ENCODE data around the gene SLC9A8. TPM values are rescaled to one million over a fixed set of nuclear protein-coding genes. Genes with fewer than 3 reads are reported as not detected.
"Not testable (repeated sequence)": the region's sequence is repeated elsewhere in the genome, so short reads cannot be mapped to it uniquely, and the experiment has no call there.

Gene SLC9A8
- total RNA-seq, 1 donor from 2014 or later, result 5.2 TPM

DNA sequence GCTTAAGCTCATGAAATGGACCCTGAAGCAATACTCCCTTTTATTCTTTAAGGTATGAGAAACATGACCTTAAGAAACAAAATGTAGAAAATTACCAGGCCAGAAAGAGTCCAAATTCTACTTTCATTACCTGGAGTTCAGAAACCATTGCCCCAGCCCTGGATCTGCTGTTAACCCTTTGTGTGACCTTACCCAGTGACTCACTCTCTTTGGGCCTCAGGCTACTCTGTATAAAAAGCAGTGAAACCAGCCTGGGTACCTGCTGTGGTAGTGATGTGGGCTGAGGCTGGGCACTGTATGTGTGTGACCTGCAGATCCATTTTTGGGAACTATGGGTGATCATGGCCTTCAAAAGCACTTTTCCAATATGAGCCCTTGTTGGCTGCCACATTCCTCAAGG is 47.2 kb downstream of the SLC9A8 start:
- no peak overlapping the region for H3K27ac Mint-ChIP-seq (ENCODE audit: unreplicated experiment)
- no peak for DNase-seq (ENCODE audit: low spot score)
- H3K4me1 Mint-ChIP-seq (ENCODE audit: low read depth), result peaks cover 12% of the 10 kb centered on the region
- H3K36me3 Mint-ChIP-seq (ENCODE audit: low read depth), result peaks cover 11% of the 10 kb centered on the region
- no peaks in the 10 kb centered on the region for H3K27me3 Mint-ChIP-seq (ENCODE audit: low read depth)
- H3K9me3 Mint-ChIP-seq (ENCODE audit: low read depth), result no peaks in the 10 kb centered on the region
- no peak overlapping the region for H3K4me3 Mint-ChIP-seq (ENCODE audit: unreplicated experiment)
- no peak for TF ChIP-seq CTCF (IDR thresholded peaks at IDR 0.05)

- not testable (repeated sequence) for H3K27me3 Mint-ChIP-seq (ENCODE audit: low read depth); H3K9me3 Mint-ChIP-seq (ENCODE audit: low read depth); DNase-seq (ENCODE audit: low spot score); H3K27ac Mint-ChIP-seq (ENCODE audit: unreplicated experiment); H3K36me3 Mint-ChIP-seq (ENCODE audit: low read depth); H3K4me3 Mint-ChIP-seq (ENCODE audit: unreplicated experiment)
- H3K4me1 Mint-ChIP-seq (ENCODE audit: low read depth), result peaks cover 21% of the 10 kb centered on the region
Observed at GRCh38 chr20:49861232-49861631, 48.6 kb downstream of the SLC9A8 start.

DNA sequence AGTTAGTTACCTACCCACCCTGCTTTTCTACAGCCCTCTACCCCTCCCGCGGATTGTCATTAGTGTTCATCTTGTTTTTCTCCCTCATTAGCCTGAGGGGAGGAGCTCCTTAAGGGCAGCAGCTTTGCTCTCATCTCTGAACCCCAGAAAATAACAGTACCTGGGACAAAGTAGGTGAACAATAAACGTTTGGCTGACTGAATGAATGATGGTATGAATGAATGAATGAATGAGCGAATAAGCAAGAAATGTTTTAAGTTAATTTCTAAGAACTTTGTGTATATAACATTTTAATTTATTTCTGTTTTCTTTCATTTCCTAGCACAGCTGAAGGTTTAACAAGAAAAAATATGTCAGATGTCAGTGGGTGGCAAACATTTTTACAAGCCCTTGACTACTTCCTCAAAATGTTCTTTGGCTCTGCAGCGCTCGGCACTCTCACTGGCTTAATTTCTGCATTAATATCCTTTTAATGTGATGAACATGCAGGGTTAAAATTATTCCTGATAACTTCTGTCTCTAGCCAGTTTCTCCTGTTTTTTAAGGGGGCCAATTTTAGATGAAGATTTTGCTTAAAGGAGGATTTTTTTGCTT is 50.1 kb downstream of the SLC9A8 start:
- Mint-ChIP-seq H3K4me1 (ENCODE audit: low read depth) (peaks cover 36% of the 10 kb centered on the region), H3K36me3 (ENCODE audit: low read depth) (peaks cover 5% of the 10 kb centered on the region), H3K27ac (ENCODE audit: unreplicated experiment) (no peak overlapping the region), H3K27me3 (ENCODE audit: low read depth) (no peaks in the 10 kb centered on the region), H3K9me3 (ENCODE audit: low read depth) (no peaks in the 10 kb centered on the region), H3K4me3 (ENCODE audit: unreplicated experiment) (no peak overlapping the region)
- DNase-seq (ENCODE audit: low spot score), result no peak
- no peak for TF ChIP-seq CTCF (IDR thresholded peaks at IDR 0.05)

DNA sequence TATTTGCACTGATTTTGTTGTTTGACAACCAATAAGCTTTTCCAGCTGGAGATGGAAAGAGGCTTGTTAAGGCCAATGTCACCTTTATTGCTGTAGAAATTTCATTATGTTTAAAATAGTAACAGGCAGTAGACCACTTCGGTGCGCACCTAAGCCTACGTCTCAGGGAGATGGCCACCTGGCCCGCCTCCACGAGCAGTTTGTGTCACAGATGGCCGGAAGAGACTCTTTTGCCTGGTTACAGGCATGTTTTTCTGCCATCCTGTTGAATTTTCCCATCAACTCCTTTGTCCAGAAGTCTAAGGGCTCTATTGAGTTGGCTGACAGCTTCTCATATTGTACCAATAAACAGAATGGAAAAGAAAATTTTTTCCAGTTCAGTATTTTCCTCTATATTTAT is 51.0 kb downstream of the SLC9A8 start:
- peaks cover 38% of the 10 kb centered on the region for H3K4me1 Mint-ChIP-seq (ENCODE audit: low read depth)
- H3K9me3 Mint-ChIP-seq (ENCODE audit: low read depth), result no peaks in the 10 kb centered on the region
- no peak for TF ChIP-seq CTCF (IDR thresholded peaks at IDR 0.05)
- no peak for DNase-seq (ENCODE audit: low spot score)
- no peak overlapping the region for H3K4me3 Mint-ChIP-seq (ENCODE audit: unreplicated experiment)
- H3K27me3 Mint-ChIP-seq (ENCODE audit: low read depth), result no peaks in the 10 kb centered on the region
- H3K36me3 Mint-ChIP-seq (ENCODE audit: low read depth), result peaks cover 5% of the 10 kb centered on the region
- no peak overlapping the region for H3K27ac Mint-ChIP-seq (ENCODE audit: unreplicated experiment)

- Mint-ChIP-seq H3K9me3 (ENCODE audit: low read depth) (no peaks in the 10 kb centered on the region), H3K27ac (ENCODE audit: unreplicated experiment) (peak overlapping the region; percentile 51), H3K27me3 (ENCODE audit: low read depth) (no peaks in the 10 kb centered on the region), H3K4me3 (ENCODE audit: unreplicated experiment) (no peak overlapping the region), H3K4me1 (ENCODE audit: low read depth) (peaks cover 50% of the 10 kb centered on the region), H3K36me3 (ENCODE audit: low read depth) (peaks cover 5% of the 10 kb centered on the region)
- peak; percentile 48 for TF ChIP-seq CTCF (IDR thresholded peaks at IDR 0.05)
- no peak for DNase-seq (ENCODE audit: low spot score)
Observed at GRCh38 chr20:49865559-49865958, 52.9 kb downstream of the SLC9A8 start.

GRCh38 chr20:49866051-49866450 is 53.4 kb downstream of the SLC9A8 start:
- DNase-seq (ENCODE audit: low spot score), result no peak
- Mint-ChIP-seq H3K36me3 (ENCODE audit: low read depth) (peaks cover 5% of the 10 kb centered on the region), H3K4me1 (ENCODE audit: low read depth) (peaks cover 50% of the 10 kb centered on the region), H3K27me3 (ENCODE audit: low read depth) (no peaks in the 10 kb centered on the region), H3K4me3 (ENCODE audit: unreplicated experiment) (no peak overlapping the region), H3K9me3 (ENCODE audit: low read depth) (no peaks in the 10 kb centered on the region), H3K27ac (ENCODE audit: unreplicated experiment) (peak overlapping the region; percentile 51)
- no peak for TF ChIP-seq CTCF (IDR thresholded peaks at IDR 0.05)
